Activated CD4-positive, alpha-beta T cell treated with anti-CD3 and anti-CD28 coated beads for 24 hours (primary cell): Measurements from ENCODE around the gene KCNN4.
A peak's percentile ranks its signal among the peaks of the same experiment; 100 is the strongest.
"Not testable (repeated sequence)": the region's sequence is repeated elsewhere in the genome, so short reads cannot be mapped to it uniquely, and the experiment has no call there.

Experiments used
- DNase-seq, 2 donors: peaks; one replicate each; pipeline ENCODE4 v3.0.0-alpha.2; 2020; ENCODE audit warnings: low read depth in 2 of 2

KCNN4 gene

DNA sequence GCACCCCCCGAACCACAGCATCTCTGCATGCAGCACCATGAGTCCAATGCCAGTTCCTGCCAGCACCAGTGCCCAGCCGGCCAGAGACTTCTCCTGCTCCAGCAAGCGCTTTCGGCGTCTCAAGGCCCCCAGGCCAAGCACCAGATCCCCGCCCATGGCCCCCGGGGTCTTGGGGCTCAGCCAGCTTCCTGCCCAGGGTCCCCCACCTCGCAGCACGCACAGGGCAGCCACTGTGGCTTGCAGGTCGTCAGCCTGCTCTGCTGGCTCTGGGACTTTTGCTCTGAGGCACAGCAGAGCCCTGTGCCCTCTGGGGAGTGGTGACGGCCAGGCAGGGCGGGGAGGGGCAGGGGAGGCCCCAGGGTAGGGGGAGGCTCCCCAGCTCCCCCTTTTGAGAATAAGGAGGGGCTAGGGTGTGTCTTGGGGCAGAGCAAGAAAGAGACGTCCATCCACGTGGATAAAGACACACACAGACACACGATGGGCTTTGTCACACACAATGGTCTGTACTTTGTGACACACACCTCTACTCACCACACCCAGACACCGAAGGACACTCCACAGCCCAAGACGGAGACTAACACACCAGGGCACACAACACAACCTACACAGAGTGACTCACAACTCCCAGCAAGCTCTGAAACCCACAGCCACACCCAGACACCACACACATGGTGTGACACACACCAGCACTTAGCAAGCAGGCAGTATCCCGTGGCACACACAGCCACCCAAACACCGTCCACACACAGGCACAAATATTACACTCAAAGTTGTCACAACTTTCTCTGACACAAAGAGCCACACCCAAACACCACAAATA, at the start of gene KCNN4:
TSS of gene KCNN4 (minus strand) at position 268 of the 820 bp plus-strand sequence. CDS start at position 156, 112 bp downstream.
- peak; percentile 58 to 61 for DNase-seq

DNA sequence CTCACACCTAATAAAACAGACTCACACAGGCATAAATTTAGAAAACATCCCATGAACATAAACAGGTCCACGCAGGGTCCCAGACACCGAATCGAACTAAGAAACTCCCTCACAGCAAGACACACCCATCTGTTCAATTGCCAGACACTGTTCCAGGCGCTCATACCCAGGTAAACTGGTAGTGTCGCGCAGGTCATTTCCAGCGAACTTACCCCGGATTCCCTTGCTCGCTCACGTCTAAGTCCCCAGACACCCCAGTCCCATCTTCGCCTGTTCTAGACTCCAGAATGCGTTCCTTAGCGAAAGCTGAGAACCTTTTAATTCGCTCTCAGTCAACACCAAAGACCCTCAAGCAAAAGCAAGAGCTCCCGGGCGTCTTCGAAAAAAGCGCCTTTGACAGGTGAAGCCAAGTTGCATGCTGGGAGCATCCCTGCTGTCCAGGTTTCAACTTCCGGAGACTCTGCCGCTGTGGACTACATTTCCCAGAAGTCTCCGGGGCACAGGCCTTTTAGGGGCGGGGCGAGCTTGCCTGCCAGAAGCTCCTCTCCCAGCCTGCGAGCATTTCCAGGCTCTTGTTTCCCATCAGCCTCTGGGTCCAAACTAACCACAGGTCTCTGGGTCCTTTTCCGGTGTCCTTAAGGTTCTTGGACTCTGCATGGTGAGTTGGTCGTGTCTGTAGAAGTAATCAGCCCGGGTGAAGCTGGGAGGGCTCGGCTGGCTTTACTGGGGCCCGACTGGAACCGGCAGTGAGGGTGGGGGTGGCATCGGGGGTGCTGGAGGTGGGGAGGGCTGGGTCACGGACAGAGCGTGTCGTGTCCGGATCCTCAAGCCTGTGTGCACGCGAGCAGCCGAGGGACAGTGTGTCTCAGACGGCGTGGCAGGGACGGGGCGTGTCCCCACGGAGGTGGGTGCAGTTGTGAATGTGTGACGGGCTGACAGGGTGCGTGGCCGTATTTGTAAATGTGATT, 46.3 kb upstream of the KCNN4 start, which contains the start of gene ZNF283:
TSS of gene ZNF283 (plus strand) at position 535 of the 968 bp plus-strand sequence. CDS start 6,184 bp downstream, outside the sequence.
- DNase-seq: peak; percentile 78 to 81

DNA sequence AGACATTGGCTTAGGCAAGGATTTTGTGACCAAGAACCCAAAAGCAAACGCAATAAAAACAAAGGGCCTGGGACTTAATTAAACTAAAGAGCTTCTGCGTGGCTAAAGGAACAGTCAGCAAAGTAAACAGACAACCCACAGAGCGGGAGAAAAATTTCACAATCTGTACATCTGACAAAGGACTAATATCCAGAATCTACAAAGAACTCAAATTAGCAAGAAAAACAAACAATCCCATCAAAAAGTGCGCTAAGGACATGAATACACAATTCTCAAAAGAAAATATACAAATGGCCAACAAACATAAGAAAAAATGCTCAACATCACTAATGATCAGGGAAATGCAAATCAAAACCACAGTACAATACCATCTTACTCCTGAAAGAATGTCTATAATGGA, 43.8 kb upstream of the KCNN4 start:
- not testable (repeated sequence) for DNase-seq

DNA sequence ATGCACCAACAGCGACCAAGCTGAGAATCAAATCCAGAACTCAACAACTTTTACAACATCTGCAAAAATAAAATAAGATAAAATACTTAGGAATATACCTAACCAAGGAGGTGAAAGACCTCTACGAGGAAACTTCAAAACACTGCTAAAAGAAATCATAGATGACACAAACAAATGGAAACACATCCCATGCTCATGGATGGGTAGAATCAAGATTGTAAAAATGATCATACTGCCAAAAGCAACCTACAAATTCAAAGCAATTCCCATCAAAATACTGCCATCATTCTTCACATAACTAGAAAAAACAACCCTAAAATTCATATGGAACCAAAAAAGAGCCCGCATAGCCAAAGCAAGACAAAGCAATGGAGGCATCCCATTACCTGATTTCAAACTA, 43.1 kb upstream of the KCNN4 start:
- DNase-seq: not testable (repeated sequence)

DNA sequence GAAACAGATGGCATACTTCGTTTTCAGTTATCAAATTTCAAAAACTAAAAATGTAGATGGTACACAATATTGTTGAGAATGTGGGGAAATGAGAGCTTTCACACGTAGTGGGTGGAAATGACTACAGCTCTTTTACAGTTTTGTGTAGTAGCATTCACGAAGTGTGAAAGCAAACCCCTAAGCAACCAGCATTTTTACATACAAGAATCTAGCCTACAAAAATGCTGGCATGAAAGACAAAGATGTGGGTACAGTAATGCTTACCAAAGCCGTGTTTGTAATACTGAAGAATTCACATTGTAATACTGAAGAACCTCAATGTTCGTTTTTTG, 40.1 kb upstream of the KCNN4 start:
- DNase-seq: no peak

DNA sequence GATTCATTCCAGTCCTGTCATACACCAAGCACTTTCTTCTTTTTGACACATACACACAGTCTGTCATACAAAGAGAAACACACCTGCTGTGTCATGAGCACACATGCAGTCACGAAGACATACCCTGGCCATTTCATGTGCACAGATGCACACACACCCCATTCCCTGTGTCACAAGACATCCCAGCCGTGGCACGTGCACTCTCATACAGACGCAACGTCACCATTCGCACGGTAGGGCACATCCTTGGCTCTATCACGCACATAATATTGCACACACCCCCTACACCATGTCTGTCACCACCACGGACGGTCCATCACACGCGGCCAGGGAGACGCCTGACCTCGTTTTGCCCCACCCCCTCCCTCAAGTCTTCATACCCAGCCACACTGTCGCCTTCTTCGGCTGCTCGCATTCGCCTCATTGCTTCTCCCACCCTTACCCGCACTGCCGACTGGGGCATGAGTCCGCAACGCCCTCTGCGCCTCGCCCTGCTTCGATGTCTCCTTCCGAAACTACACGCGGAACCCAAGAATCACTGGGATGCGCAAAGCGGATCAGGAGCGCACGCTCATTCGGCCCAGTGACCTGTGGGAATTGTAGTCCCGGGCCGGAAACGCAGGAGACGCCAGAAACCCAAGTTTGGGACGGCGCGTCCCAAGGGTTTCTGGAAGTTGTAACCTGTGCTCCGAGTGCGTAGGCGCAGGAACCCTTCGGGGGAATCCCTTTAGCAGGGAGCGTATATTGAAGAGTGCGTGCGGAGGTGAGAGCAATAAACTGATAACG, 39.5 kb upstream of the KCNN4 start:
- peak; percentile 7 to 19 for DNase-seq

DNA sequence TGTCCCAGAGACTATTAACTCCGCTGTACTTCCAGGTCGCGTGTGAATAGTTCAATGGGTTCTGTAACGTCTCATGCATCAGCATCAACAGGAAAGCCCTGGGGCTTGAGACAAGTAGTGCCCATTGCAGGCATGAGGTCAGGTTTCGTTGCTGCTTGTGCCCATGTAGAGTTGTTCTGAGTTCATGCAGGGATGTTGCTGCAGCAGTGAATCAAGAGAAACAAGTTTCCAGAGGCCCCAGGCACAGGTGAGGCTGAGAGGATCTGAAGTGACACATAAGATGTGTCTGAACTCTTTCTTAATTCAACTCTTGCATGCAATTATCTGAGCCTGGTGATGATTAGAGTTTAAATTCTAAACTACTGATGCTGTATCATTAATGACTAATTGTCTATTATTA, 37.7 kb upstream of the KCNN4 start:
- no peak for DNase-seq

DNA sequence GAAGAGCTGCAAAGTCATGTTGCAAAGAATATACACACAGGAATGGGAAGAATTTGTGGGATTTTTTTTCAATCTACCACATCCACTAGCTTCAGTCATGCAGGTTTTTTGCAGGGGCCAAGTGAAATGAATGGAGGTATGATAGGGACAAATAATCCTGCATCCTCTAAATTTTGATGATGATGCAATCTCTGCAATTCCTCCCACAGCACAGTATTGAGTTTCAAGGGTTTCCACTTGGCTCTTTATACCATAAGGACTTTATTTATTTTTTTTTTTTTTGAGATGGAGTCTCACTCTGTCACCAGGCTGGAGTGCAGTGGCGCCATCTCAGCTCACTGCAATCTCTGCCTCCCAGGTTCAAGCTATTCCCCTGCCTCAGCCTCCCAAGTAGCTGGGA, 36.7 kb upstream of the KCNN4 start:
- DNase-seq: not testable (repeated sequence)

DNA sequence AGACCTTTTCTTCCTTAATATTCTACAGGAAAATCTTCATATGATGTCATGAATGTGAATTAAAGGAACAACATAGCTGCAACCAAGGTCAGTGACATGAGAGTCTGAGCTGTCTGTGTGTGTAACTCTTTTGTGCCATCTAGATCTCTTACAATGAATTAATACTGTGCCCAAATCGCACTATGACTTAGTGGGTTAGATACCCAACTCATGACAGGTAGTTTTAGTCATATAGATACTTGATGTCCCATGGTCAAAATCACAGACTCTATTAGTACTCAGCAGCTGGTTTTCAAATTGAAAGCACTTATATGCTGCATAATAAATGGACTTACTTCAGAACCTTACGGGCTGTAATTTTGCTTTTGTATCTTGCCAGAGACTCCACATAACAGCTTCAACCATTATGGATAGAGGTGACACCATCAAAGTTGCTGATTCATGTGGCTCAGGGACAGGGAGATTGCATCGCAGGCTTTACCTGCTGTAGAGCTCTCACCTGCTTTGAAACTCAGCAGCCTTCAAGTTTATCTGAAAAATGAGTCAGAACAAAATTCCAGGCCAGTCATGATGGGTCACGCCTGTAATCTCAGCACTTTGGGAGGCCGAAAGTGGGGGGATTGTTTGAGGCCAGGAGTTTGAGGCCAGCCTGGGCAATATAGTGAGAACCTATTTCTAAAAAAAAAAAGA, 34.0 kb upstream of the KCNN4 start:
- DNase-seq: no peak

DNA sequence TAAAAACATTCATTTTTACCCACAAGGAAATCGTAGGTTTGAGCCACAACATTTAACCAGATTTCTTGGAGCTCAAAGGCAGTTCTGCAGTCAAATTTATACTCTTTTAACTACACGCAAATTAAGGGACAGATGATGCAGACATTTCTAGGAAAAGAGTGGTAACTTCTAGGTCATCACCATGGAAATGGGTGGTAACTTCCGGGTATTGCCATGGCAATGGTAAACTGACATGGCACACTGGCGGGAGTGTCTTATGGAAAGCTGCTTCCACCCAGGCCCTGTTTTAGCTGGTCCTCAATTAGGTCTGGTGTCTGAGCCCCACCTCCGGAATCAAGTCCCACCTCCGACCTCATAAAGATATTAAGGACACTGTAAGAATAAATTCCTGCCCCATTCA, 31.9 kb upstream of the KCNN4 start:
- DNase-seq: no peak

DNA sequence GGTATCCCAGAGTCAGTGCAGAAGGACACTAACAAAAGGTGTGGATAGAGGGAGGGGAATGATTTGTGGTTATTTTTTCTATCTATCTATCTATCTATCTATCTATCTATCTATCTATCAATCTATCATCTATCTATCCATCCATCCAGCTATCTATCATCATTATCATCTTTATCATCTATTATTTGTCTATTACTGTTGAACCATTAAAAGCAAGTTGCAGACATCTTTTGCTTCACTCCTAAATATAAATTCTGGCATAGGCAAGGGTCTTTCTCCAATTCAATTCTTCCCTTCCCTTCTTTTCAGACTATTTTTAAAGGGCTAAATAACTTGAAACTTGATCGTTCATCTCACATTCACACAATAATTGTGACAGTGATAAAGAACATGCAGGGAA, 31.5 kb upstream of the KCNN4 start:
- DNase-seq: no peak

DNA sequence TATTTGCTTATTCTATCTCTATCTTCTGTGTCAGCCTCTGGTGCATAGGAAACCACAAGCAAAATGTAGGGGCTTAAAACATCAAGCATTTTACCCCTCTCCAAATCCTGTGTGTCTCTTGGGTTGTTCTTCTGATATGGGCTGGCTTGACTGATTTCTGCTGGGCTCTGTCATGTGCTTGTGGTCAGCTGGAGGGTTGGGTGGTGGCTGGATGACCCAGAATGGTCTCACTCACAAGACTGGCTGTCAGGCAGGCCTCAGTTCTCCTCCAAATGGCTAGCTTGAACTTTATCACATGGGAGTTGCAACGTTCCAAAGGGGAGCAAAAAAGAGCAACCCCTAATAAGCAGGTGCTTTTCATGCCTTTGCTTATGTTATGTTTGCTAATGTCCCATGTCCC, 31.1 kb upstream of the KCNN4 start:
- DNase-seq: no peak

DNA sequence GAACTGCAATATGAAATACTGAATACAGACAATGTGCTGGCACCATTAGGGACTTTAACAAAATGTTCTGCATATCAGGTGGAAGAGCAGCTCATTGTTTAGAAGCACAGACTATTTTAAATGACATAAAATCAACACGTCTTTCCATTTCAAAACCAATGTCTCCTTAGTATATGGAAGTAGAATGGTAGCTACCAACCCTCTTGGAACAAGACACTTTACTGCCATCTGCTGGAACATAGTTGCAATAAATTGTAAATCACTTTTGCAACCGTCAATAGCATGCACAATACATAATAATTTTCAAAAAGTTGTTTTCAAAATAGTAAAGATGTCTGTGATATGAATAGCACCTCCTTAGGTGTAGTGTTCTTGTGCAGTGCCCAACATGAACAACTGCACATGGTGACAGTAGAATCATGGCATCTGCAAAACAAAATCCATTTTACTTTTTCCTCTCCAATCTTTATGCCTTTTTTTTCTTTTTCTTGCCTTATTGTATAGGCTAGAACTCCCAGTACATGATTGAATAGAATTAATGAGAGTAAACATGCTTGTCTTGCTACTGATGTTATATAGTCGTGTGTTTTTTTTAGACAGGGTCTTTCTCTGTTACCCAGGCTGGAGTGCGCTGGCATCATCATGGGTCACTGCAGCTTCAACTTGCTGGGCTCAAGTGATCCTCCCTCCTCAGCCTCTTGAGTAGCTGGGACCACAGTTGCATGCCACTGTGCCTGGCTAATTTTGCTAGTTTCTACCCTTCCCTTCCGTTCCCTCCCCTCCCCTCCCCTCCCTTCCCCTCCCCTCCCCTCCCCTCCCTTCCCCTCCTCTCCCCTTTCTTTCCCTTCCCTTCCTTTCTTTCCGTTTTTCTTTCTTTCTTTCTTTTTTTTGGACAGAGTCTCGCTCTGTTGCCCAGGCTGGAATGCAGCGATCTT, 29.3 kb upstream of the KCNN4 start:
- no peak for DNase-seq

DNA sequence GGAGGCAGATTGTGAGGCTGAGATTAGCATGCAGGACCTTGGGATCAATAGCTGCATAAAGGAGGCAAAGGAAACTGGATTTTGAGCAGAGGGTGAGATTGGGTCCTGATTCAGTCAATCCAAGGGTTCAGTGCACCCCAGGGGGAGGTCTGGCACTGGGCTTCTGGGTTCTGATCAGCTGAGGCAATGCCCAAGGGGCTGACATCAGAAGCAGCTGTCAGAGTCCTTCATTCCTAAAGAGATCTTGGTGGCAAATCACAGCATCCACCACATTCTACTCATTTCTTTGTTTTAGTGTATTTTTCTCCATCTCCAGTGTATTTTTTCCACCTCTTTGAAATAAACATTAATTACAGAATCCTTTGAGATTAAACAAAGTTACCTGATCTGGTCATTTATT, 26.9 kb upstream of the KCNN4 start:
- DNase-seq: no peak

DNA sequence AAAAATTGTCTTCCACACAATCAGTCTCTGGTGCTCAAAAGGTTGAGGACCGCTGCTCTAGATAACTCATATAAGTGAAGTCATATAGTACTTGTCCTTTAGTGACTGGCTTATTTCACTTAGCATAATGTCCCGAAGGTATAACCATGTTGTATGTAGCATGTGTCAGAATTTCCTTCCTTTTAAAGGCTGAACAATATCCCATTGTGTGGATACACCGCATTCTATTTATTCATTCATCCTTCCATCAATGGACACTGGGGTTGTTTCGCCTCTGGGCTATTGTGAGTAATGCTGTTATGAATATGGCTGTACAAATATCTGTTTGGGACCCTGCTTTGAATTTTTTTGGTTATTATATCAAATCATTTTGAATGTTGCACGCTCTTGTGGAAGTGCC, 26.1 kb upstream of the KCNN4 start:
- no peak for DNase-seq

DNA sequence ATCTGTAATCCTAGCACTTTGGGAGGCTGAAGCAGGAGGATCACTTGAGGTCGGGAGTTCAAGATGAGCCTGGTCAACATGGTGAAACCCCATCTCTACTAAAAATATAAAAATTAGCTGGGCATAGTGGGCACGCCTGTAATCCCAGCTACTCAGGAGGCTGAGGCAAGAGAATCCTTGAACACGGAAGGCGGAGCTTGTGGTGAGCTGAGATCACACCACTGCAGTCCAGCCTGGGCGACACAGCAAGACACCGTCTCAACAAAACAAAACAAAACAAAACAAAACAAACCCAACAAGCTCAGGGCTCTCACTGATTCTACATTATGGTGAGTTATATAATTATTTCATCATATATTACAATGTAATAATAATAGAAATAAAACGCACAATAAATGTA, 25.6 kb upstream of the KCNN4 start:
- DNase-seq: not testable (repeated sequence)

DNA sequence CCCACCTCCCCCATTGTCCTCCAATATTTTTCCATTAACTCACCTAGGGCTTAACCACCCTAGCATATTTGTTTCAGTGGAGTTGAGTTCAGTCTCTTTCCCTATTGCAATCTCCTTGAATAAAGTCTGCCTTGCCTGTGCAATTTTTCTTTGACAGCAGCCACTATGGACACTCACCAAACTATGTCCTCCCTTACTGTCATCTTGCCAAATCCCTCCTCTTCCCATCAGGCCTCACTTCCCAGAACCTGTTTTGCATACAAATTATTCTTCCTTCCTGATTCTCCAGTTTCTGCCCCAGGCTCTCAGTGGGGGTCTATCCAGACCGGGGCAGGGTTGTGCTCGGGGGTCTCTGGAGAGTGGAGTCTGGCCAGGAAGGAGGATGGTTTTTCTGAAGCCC, 23.7 kb upstream of the KCNN4 start:
- DNase-seq: no peak

DNA sequence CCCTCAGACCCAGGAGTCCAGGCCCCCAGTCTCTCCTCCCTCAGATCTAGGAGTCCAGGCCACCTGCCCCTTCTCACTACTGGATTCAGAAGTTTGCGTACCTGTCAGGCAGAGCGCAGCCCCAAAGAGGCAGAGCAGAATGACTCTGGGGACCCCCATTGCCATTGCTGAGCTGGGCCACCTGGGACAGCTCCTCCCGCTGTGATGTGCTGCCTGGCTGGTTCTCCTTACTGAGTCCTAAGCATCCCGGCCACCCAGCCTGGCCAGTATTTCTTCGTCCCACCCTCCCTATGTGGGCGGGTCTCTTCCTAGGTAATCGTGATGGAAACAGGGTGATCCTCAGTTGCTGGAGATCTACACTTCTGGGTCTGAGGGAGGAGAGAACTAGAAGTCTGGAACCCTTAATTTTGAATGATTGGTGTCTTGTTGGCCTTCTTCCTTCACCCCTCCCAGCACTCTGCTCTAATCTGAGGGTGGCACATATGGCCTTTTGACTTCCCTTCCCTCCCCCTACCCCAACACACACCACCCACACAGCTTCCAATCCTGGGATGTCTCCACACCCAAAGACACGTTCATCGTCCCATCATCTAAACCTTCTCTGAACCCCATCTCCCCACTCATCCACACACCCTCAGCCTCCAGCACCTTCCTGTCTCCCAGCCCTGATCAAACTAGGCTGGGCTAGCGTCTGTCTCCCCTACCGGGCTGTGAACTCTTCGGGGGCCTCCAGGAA, 21.6 kb upstream of the KCNN4 start, which contains the start of gene LYPD5:
TSS of gene LYPD5 (minus strand) at position 232 of the 736 bp plus-strand sequence. CDS start at position 165, 67 bp downstream.
- DNase-seq: no peak

DNA sequence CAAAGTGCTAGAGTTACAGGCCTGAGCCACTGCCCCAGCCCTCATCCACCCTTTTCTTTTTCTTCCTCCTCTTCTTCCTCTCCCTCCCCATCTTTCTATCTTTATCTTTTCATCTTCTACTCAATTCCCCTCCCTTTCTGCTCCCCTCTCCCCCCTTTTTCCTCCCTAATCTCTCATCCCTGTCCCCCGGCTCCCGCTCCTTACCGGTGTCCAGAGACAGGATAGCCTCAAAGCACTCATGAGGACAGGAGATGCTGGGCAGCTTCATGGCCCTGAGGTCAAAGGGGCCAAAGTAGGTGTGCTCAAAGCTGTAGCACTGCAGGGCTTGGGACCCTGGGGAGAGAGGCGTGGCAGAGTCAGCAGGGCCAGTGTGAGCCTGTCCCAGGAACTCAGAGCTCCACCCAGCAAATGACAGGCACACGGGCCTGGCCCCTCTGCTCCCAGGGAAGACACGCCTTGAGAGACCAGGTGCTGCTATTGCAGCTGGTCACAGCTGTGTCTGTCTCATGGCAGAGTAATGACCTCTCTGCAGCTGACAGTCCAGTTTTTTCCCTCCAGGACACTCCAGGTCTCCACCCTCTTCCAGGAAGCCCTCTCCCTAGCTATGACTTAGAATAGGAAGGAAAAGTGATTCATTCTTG, 18.8 kb upstream of the KCNN4 start:
- no peak for DNase-seq
